OCI-LY7 (cell line): ENCODE data around the gene ELMO1. TPM values are rescaled to one million over a fixed set of nuclear protein-coding genes. Genes with fewer than 3 reads are reported as not detected.

Experiments used
- BruUV-seq: library from RNA; stranded (reverse); fragments of 400-500 nt; replicated peaks from 2 replicates; lab custom pipeline; 2021; lab: Mats Ljungman, UMichigan
- CTCF ChIA-PET: fragments of 300-600 bp; sonication (Branson Sonifier 250); formaldehyde crosslinking; loops from one replicate; lab custom pipeline; 2022; ENCODE audit warnings: antibody characterized with exemption; ENCODE audit not compliant: unreplicated experiment; lab: Charles Lee
- POLR2A ChIA-PET: fragments of 300-600 bp; sonication (Branson Sonifier 250); formaldehyde crosslinking; loops from one replicate; lab custom pipeline; 2022; ENCODE audit warnings: antibody characterized with exemption; lab: Charles Lee
- DNase-seq: peaks from one replicate; pipeline ENCODE4 v3.0.0-alpha.2; 2015; ENCODE audit warnings: low spot score
- H2AFZ ChIP-seq: fragments of 200-600 bp; sonication (generic), shearing (Covaris generic); 2 replicates; pipeline ENCODE4 v1.6.1; 2014; ENCODE audit warnings: mild to moderate bottlenecking, antibody characterized with exemption, low read length, moderate library complexity
- H3K27ac ChIP-seq: fragments of 200-600 bp; sonication (generic); 2 replicates; pipeline ENCODE4 v1.5.1; 2014; ENCODE audit warnings: mixed run types, low read depth, mild to moderate bottlenecking, moderate library complexity, low read length, inconsistent platforms; ENCODE audit not compliant: poor library complexity, severe bottlenecking
- H3K36me3 ChIP-seq: fragments of 200-600 bp; sonication (generic); 2 replicates; pipeline ENCODE4 v1.6.1; 2014; ENCODE audit warnings: mild to moderate bottlenecking, antibody characterized with exemption, low read length, moderate library complexity, mixed read lengths; ENCODE audit not compliant: insufficient read depth
- H3K4me1 ChIP-seq: fragments of 200-600 bp; sonication (generic); 2 replicates; pipeline ENCODE4 v1.5.1; 2014; ENCODE audit warnings: mild to moderate bottlenecking, low read length; ENCODE audit not compliant: insufficient read depth, poor library complexity, severe bottlenecking
- H3K4me2 ChIP-seq: fragments of 200-600 bp; sonication (generic); 2 replicates; pipeline ENCODE4 v1.6.1; 2014; ENCODE audit warnings: mild to moderate bottlenecking, low read length
- H3K4me3 ChIP-seq: fragments of 200-600 bp; sonication (generic); 2 replicates; pipeline ENCODE4 v1.5.1; 2014; ENCODE audit warnings: mild to moderate bottlenecking, low read depth, low read length; ENCODE audit not compliant: poor library complexity, severe bottlenecking
- H3K79me2 ChIP-seq: fragments of 200-600 bp; sonication (generic); 2 replicates; pipeline ENCODE4 v1.6.1; 2016; ENCODE audit warnings: low read depth, mild to moderate bottlenecking, low read length, moderate library complexity, mixed read lengths; ENCODE audit not compliant: insufficient read depth
- H3K9me2 ChIP-seq: fragments of 200-600 bp; sonication (generic); 2 replicates; pipeline ENCODE4 v1.6.1; 2016; ENCODE audit warnings: mild to moderate bottlenecking, low read length, mixed read lengths; ENCODE audit not compliant: insufficient read depth
- H3K9me3 ChIP-seq: fragments of 200-600 bp; sonication (generic); 2 replicates; pipeline ENCODE4 v1.6.1; 2014; ENCODE audit warnings: mild to moderate bottlenecking, mixed run types, low read length, mixed read lengths
- H4K20me1 ChIP-seq: fragments of 200-600 bp; sonication (generic); 2 replicates; pipeline ENCODE4 v1.6.1; 2014; ENCODE audit warnings: mild to moderate bottlenecking, antibody characterized with exemption, low read length, moderate library complexity, mixed read lengths; ENCODE audit not compliant: insufficient read depth
- EZH2phosphoT487 ChIP-seq: fragments of 200-600 bp; sonication (generic); IDR thresholded peaks from 2 replicates; pipeline ENCODE4 v1.6.1; 2018; ENCODE audit warnings: low read depth, borderline replicate concordance, mild to moderate bottlenecking, mixed run types, antibody characterized with exemption, low read length, moderate library complexity, mixed read lengths
- intact Hi-C: fragments of 100-400 bp; cut with micrococcal nuclease; formaldehyde crosslinking; loops from one replicate; pipeline ENCODE4 v1.10.0; 2022; ENCODE audit not compliant: unreplicated experiment
- total RNA-seq, 2 experiments: library from RNA; depleted of rRNA in 1 of 2; stranded (reverse); fragments of >200 nt in 1 of 2; shearing (Covaris generic) in 1 of 2; gene quantifications; 2 replicates each; pipeline ENCODE4 v1.2.3, GENCODE V29; 2014 to 2022
- TF ChIP-seq, protein P1 (sequence below): fragments of 200-600 bp; sonication (generic); conservative IDR thresholded peaks from 2 replicates; pipeline ENCODE4 v1.5.1; 2014; ENCODE audit warnings: mild to moderate bottlenecking, antibody characterized with exemption, low read length, moderate library complexity, mixed read lengths

The ELMO1 gene
- total RNA-seq, 2 experiments from 2014 or later: 101 to 103 TPM

DNA sequence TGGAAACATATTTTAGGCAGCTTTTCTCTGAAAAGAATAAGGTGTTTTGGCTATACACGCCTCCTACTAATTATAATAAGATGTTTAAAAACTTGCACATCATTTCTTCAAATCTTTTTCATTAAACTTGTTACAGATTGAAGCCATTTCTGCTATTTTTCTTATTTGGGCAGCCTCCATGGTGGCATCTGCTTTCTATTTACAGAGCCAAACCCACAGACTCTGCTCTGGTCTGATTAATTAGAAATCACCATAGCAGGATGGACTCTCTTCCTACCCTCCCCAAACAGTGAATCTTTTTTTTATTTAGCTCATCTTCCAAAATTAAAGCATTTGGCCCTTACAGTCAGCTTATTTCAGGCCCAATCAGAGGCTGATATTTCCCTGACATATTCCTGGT, 638.6 kb downstream of the ELMO1 start:
- CTCF ChIA-PET: no interaction called here
- Histone ChIP-seq H3K4me2 (no peak overlapping the region), H3K4me3 (no peak overlapping the region), H3K9me2 (no peaks in the 10 kb centered on the region), H3K9me3 (no peaks in the 10 kb centered on the region), H2AFZ (no peak overlapping the region), H3K27ac (no peak overlapping the region), H3K79me2 (no peaks in the 10 kb centered on the region), H4K20me1 (no peaks in the 10 kb centered on the region), H3K36me3 (no peaks in the 10 kb centered on the region), H3K4me1 (no peaks in the 10 kb centered on the region)
- no TSS peak for BruUV-seq
- POLR2A ChIA-PET: interaction anchor here (0.6 to 0.7 kb wide), 2 partner anchors 17 to 459 kb away, joined by 3 to 4 read pairs; no protein-coding TSS in a partner anchor
- intact Hi-C loops: no loop called here
- no peak for TF ChIP-seq EZH2phosphoT487
- TF ChIP-seq, protein P1, sequence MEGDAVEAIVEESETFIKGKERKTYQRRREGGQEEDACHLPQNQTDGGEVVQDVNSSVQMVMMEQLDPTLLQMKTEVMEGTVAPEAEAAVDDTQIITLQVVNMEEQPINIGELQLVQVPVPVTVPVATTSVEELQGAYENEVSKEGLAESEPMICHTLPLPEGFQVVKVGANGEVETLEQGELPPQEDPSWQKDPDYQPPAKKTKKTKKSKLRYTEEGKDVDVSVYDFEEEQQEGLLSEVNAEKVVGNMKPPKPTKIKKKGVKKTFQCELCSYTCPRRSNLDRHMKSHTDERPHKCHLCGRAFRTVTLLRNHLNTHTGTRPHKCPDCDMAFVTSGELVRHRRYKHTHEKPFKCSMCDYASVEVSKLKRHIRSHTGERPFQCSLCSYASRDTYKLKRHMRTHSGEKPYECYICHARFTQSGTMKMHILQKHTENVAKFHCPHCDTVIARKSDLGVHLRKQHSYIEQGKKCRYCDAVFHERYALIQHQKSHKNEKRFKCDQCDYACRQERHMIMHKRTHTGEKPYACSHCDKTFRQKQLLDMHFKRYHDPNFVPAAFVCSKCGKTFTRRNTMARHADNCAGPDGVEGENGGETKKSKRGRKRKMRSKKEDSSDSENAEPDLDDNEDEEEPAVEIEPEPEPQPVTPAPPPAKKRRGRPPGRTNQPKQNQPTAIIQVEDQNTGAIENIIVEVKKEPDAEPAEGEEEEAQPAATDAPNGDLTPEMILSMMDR: no peak
- no peak for DNase-seq

DNA sequence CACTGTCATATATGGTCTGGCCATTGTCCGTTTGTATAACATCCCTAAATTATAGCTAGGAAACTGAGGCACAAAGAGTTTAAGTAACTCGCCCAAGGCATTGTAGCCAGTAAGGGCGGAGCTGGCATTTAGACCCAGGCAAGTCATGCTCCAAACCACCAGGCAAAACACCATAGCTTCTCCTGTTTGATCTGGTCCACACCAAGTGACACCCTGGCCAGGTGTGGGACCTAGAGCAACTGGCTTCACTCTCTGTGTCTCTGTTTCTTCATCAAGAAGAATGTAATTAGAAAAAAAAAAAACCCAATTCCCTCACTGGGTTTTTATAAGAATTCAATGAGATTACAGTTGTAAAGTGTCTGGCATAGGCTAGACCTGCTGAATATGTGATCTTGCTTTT, 639.2 kb downstream of the ELMO1 start:
- Histone ChIP-seq H3K9me2 (no peaks in the 10 kb centered on the region), H3K4me3 (no peak overlapping the region), H3K36me3 (no peaks in the 10 kb centered on the region), H4K20me1 (no peaks in the 10 kb centered on the region), H3K9me3 (no peaks in the 10 kb centered on the region), H2AFZ (no peak overlapping the region), H3K4me2 (no peak overlapping the region), H3K27ac (no peak overlapping the region), H3K4me1 (no peaks in the 10 kb centered on the region), H3K79me2 (no peaks in the 10 kb centered on the region)
- POLR2A ChIA-PET: interaction anchor here (0.7 kb wide), 1 partner anchor 17 kb away, joined by 3 read pairs; no protein-coding TSS in a partner anchor
- CTCF ChIA-PET: no interaction called here
- intact Hi-C loops: no loop called here
- BruUV-seq: no TSS peak
- no peak for TF ChIP-seq EZH2phosphoT487
- TF ChIP-seq, protein P1: no peak
- DNase-seq: no peak

DNA sequence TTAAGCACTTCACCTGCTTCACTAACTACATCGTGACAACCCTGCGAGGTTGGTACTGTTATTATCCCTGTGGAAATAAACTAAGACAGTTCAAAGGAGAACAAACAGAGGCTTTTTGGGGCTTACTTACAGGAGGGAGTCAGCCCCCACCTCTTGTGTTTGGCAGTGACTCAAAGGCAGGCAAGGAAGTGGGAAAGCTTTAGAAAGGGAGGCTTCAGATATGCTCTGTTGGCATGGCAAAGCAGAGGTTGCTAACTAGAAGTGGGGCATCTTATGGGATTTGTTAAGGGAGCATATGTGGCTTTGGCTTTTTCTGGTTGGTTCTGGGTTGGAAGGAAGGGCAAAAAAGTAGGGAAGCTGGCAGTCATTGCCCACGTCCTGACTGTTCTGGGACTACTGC, 639.6 kb downstream of the ELMO1 start:
- no peak for DNase-seq
- H2AFZ ChIP-seq: no peak overlapping the region
- intact Hi-C loops: no loop called here
- CTCF ChIA-PET: no interaction called here
- POLR2A ChIA-PET: no interaction called here
- no peaks in the 10 kb centered on the region for H3K36me3 ChIP-seq
- no peaks in the 10 kb centered on the region for H4K20me1 ChIP-seq
- no peaks in the 10 kb centered on the region for H3K9me2 ChIP-seq
- no peak overlapping the region for H3K27ac ChIP-seq
- BruUV-seq: no TSS peak
- H3K4me2 ChIP-seq: no peak overlapping the region
- H3K4me1 ChIP-seq: no peaks in the 10 kb centered on the region
- TF ChIP-seq, protein P1: no peak
- no peak for TF ChIP-seq EZH2phosphoT487
- no peak overlapping the region for H3K4me3 ChIP-seq
- no peaks in the 10 kb centered on the region for H3K9me3 ChIP-seq
- no peaks in the 10 kb centered on the region for H3K79me2 ChIP-seq
